Osteocyte (in vitro differentiated cells): ENCODE results near the gene PREX1. TPM values are rescaled to one million over a fixed set of nuclear protein-coding genes. Genes with fewer than 3 reads are reported as not detected.

Source experiments
- DNase-seq: peaks from one replicate; pipeline ENCODE4 v3.0.0; 2021; ENCODE audit warnings: mixed read lengths; ENCODE audit not compliant: unreplicated experiment; ENCODE audit errors: extremely low spot score
- H3K27ac Mint-ChIP-seq: one replicate; pipeline ENCODE4 v1.8.0; 2021; ENCODE audit warnings: mild to moderate bottlenecking, mixed read lengths; ENCODE audit not compliant: unreplicated experiment
- H3K27me3 Mint-ChIP-seq: one replicate; pipeline ENCODE4 v1.8.0; 2021; ENCODE audit warnings: mixed read lengths; ENCODE audit not compliant: unreplicated experiment
- H3K36me3 Mint-ChIP-seq: one replicate; pipeline ENCODE4 v1.8.0; 2021; ENCODE audit warnings: mixed read lengths; ENCODE audit not compliant: unreplicated experiment
- H3K4me1 Mint-ChIP-seq: one replicate; pipeline ENCODE4 v1.8.0; 2021; ENCODE audit warnings: mixed read lengths; ENCODE audit not compliant: unreplicated experiment
- H3K4me3 Mint-ChIP-seq: one replicate; pipeline ENCODE4 v1.8.0; 2021; ENCODE audit warnings: mild to moderate bottlenecking, moderate library complexity, mixed read lengths; ENCODE audit not compliant: unreplicated experiment
- H3K9me3 Mint-ChIP-seq: one replicate; pipeline ENCODE4 v1.8.0; 2021; ENCODE audit warnings: mixed read lengths; ENCODE audit not compliant: unreplicated experiment
- total RNA-seq: library from RNA; stranded (reverse); gene quantifications from 2 replicates; pipeline ENCODE4 v1.2.1, GENCODE V29; 2021
- TF ChIP-seq, protein P1 (sequence below): fragments of 200-600 bp; sonication (generic); IDR thresholded peaks from 2 replicates; pipeline ENCODE4 v1.5.0; 2021; ENCODE audit warnings: antibody characterized with exemption, mild to moderate bottlenecking, moderate library complexity

PREX1 gene
- total RNA-seq, 1 donor from 2014 or later: 24.2 TPM

DNA sequence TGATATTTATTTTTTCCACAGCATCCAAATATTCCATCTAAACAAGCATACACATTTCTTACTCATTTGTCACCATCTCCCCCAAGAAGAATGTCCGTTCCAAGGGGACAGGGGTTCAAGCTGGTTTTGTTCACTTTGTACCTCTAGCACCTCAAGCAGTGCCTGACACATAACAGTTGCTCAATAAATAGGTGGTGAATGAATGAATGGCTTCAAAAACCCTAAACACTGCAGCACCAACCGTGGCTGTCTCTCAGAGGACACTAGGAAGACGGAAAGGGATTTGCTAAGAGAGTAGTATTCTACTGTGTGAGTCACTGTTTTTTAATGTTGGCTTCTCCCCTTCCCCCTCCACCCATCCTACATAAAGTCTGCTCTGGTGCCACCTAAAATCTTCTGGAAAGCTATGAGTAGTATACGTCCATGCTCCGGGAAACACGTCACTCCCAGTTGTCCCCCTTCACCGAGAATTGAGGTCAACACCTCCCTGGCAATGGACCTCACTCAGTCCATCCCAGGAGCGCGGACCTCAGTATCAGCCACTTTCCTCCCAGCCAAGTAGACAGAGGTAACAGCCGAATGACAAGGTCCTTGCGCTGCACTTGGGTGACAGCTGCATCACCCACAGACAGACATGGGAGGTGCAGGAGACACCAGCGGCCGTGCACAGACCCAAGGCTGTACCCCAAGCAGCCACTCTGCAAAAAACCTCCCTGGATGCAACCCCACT is 107.4 kb downstream of the PREX1 start:
- Mint-ChIP-seq H3K4me3 (no peak overlapping the region), H3K9me3 (no peaks in the 10 kb centered on the region), H3K4me1 (peaks cover 57% of the 10 kb centered on the region), H3K27ac (no peak overlapping the region), H3K27me3 (no peaks in the 10 kb centered on the region), H3K36me3 (no peaks in the 10 kb centered on the region)
- no peak for DNase-seq
- TF ChIP-seq, protein P1, sequence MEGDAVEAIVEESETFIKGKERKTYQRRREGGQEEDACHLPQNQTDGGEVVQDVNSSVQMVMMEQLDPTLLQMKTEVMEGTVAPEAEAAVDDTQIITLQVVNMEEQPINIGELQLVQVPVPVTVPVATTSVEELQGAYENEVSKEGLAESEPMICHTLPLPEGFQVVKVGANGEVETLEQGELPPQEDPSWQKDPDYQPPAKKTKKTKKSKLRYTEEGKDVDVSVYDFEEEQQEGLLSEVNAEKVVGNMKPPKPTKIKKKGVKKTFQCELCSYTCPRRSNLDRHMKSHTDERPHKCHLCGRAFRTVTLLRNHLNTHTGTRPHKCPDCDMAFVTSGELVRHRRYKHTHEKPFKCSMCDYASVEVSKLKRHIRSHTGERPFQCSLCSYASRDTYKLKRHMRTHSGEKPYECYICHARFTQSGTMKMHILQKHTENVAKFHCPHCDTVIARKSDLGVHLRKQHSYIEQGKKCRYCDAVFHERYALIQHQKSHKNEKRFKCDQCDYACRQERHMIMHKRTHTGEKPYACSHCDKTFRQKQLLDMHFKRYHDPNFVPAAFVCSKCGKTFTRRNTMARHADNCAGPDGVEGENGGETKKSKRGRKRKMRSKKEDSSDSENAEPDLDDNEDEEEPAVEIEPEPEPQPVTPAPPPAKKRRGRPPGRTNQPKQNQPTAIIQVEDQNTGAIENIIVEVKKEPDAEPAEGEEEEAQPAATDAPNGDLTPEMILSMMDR: no peak

DNA sequence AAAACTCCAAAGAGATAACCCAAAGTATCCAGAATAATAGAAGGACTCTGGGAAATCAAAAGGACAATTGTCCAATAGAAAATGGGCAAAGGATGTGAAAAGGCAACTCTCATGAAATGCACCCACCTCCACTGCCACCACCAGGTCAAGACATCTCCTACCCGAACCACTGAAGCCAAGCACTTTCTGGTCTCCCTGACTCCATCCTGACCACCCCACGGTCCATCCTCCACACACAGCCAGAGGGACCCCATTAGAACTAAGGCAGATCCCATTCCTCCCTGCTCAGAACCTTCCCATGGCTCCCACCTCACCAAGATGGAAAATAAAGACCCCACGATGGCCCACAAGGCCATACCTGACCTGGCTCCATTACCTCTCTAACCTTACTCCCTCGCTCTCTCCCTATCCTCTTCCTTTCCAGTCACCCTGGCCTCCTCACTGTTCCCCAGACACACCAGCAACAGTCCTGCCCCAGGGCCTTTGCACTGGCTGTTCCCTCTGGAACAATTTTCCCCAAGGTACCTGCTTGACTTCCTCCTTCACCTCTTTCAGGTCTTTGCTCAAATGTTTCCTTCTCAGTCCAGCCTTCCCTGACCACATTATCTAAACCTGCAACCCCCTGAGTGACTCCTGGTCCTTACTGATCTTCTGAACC is 108.1 kb downstream of the PREX1 start:
- H3K4me1 Mint-ChIP-seq: peaks cover 54% of the 10 kb centered on the region
- no peak overlapping the region for H3K4me3 Mint-ChIP-seq
- no peaks in the 10 kb centered on the region for H3K36me3 Mint-ChIP-seq
- no peak for DNase-seq
- H3K27me3 Mint-ChIP-seq: no peaks in the 10 kb centered on the region
- no peaks in the 10 kb centered on the region for H3K9me3 Mint-ChIP-seq
- TF ChIP-seq, protein P1: no peak
- H3K27ac Mint-ChIP-seq: no peak overlapping the region

DNA sequence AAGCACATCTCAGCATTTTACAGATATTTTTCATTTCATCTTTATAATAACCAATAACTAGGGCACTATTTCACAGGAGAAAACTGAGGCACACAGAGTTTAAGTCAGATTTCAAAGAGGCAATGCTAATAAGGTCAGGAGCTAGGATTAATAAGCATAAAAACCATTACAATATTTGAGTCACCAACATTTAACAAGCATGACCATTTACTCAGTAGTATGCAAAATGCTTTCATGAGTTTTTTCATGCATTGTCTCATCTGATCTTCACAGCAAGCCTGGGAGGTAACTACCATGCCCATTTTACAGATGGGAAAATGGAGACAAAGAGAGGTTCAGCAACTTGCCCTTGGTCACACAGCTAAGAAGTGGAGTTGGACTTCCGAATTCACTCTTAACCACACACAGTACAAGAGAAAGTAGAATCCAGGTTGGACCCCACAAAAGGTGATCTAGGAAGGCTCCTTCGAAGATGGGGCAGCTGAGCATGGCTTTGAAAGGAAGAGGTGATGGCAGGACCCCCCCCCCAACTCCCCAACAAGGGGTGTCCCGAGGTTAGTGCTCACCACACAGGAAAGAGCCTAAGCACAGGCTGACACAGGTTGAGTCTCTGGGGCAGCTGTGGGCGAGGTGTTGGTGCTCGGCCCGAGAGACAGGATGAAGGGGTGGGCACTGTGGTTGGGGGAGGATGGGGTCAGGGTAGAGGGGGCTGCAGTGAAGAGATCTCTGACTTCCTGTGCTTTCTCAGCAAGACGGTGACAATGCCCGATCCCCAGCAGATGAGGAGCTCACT is 108.8 kb downstream of the PREX1 start:
- no peaks in the 10 kb centered on the region for H3K9me3 Mint-ChIP-seq
- H3K4me3 Mint-ChIP-seq: no peak overlapping the region
- no peak overlapping the region for H3K27ac Mint-ChIP-seq
- H3K36me3 Mint-ChIP-seq: no peaks in the 10 kb centered on the region
- no peaks in the 10 kb centered on the region for H3K27me3 Mint-ChIP-seq
- DNase-seq: no peak
- TF ChIP-seq, protein P1: no peak
- peaks cover 47% of the 10 kb centered on the region for H3K4me1 Mint-ChIP-seq

DNA sequence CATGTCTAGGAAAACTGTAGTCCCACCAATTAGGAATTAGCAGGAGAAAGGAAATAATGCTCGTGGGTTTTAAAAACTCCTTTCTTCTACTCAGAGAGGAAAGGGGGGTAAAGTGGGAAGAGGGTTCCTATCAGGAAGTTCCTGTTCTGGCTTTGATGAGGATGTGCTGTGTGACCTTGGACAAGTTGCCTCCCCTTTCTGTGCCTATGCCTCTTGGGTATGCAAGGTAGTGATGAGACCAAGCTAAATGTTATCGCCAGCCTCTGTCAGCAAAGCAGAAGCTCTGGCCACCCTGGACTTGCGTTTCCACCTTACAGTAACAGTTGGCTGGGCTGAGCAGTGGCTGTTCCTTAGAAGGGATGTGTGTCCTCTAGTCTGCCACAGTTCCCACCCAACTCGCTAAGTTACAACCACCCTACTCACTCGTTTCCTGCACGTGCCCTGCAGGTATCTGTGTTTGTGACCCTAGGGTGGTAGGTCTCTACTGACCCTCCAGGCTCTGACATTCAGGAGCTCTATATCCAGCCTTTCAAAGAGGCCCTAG is 110.0 kb downstream of the PREX1 start:
- H3K4me3 Mint-ChIP-seq: no peak overlapping the region
- H3K4me1 Mint-ChIP-seq: peaks cover 34% of the 10 kb centered on the region
- TF ChIP-seq, protein P1: no peak
- DNase-seq: no peak
- no peaks in the 10 kb centered on the region for H3K36me3 Mint-ChIP-seq
- no peaks in the 10 kb centered on the region for H3K27me3 Mint-ChIP-seq
- no peaks in the 10 kb centered on the region for H3K9me3 Mint-ChIP-seq
- no peak overlapping the region for H3K27ac Mint-ChIP-seq
